Measurements from ENCODE around the gene LAMA5. TPM values are rescaled to one million over a fixed set of nuclear protein-coding genes. Genes with fewer than 3 reads are reported as not detected.
A peak's percentile ranks its signal among the peaks of the same experiment; 100 is the strongest.

Gene LAMA5
- total and polyA plus RNA-seq, 2 experiments from 2014 or later, result 71.3 to 252 TPM

GRCh38 chr20:62372042-62372993 is 5.2 kb upstream of the LAMA5 start:
- Histone ChIP-seq H3K9me2 (replicated peaks; ENCODE audit: insufficient read depth) (no peaks in the 10 kb centered on the region), H3K27me3 (no peaks in the 10 kb centered on the region), H3K4me1 (ENCODE audit: insufficient read depth) (peaks cover 67% of the 10 kb centered on the region), H4K20me1 (ENCODE audit: insufficient read depth, poor library complexity, severe bottlenecking) (no peaks in the 10 kb centered on the region), H3K36me3 (replicated peaks; ENCODE audit: insufficient read depth, low read depth) (no peaks in the 10 kb centered on the region), H3K4me3 (no peak overlapping the region), H2AFZ (no peak overlapping the region), H3K9me3 (ENCODE audit: low read depth) (no peaks in the 10 kb centered on the region), H3K4me2 (no peak overlapping the region), H3K27ac (no peak overlapping the region), H3K79me2 (no peaks in the 10 kb centered on the region)
- DNase-seq (ENCODE audit: low spot score), result no peak
- no peak for TF ChIP-seq EZH2phosphoT487 (IDR thresholded peaks at IDR 0.05; ENCODE audit: low read depth, severe bottlenecking, unreplicated experiment)
- TF ChIP-seq EZH2 (IDR thresholded peaks at IDR 0.05; ENCODE audit: borderline replicate concordance), result no peak
- no peak for TF ChIP-seq CTCF (IDR thresholded peaks at IDR 0.05; ENCODE audit: poor library complexity)
- WGBS (ENCODE audit: low lambda C conversion rate, missing lambda C conversion rate), result 95% methylated on average over 25 of the region's 29 CpGs

DNA sequence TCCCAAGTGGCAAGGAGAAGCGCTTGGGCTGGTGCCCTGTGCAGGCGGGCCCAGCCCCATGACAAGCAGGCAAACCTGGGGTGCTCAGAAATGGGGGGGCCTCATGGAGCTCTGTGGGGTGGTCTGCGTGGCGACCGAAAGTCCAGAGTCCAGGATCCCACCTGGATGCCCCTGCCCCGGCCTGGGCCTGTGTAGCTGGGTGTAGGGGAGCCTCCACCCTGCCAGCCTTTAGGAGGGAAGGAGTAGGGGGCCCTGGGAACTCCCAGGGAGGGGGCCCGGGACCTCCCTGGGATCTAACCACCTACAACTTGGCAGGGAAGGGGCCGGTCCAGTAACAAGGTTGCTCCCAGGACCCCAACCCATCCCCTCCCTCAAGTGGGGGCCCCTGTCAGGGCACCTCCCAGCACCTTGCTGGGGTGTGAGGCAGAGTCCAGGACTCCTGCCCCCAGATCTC is 4.5 kb upstream of the LAMA5 start:
- Histone ChIP-seq H3K36me3 (replicated peaks; ENCODE audit: insufficient read depth, low read depth) (no peaks in the 10 kb centered on the region), H3K9me2 (replicated peaks; ENCODE audit: insufficient read depth) (no peaks in the 10 kb centered on the region), H3K4me1 (ENCODE audit: insufficient read depth) (peaks cover 61% of the 10 kb centered on the region), H3K79me2 (peaks cover 2% of the 10 kb centered on the region), H3K4me3 (no peak overlapping the region), H3K4me2 (no peak overlapping the region), H4K20me1 (ENCODE audit: insufficient read depth, poor library complexity, severe bottlenecking) (no peaks in the 10 kb centered on the region), H3K9me3 (ENCODE audit: low read depth) (no peaks in the 10 kb centered on the region), H3K27ac (no peak overlapping the region), H2AFZ (no peak overlapping the region), H3K27me3 (no peaks in the 10 kb centered on the region)
- 97% methylated on average over 8 of the region's 8 CpGs for WGBS (ENCODE audit: low lambda C conversion rate, missing lambda C conversion rate)
- no peak for DNase-seq (ENCODE audit: low spot score)
- TF ChIP-seq EZH2 (IDR thresholded peaks at IDR 0.05; ENCODE audit: borderline replicate concordance) (no peak), EZH2phosphoT487 (IDR thresholded peaks at IDR 0.05; ENCODE audit: low read depth, severe bottlenecking, unreplicated experiment) (no peak), CTCF (IDR thresholded peaks at IDR 0.05; ENCODE audit: poor library complexity) (no peak)

GRCh38 chr20:62370807-62371587 is 3.9 kb upstream of the LAMA5 start:
- H3K27me3 ChIP-seq, result no peaks in the 10 kb centered on the region
- WGBS (ENCODE audit: low lambda C conversion rate, missing lambda C conversion rate), result 77% methylated on average over 18 of the region's 18 CpGs
- no peaks in the 10 kb centered on the region for H3K36me3 ChIP-seq (replicated peaks; ENCODE audit: insufficient read depth, low read depth)
- no peaks in the 10 kb centered on the region for H3K9me2 ChIP-seq (replicated peaks; ENCODE audit: insufficient read depth)
- H3K4me3 ChIP-seq, result no peak overlapping the region
- peaks cover 58% of the 10 kb centered on the region for H3K4me1 ChIP-seq (ENCODE audit: insufficient read depth)
- peak overlapping the region; percentile 86 for H3K27ac ChIP-seq
- H3K4me2 ChIP-seq, result peak overlapping the region; percentile 91
- H4K20me1 ChIP-seq (ENCODE audit: insufficient read depth, poor library complexity, severe bottlenecking), result no peaks in the 10 kb centered on the region
- no peak for TF ChIP-seq EZH2phosphoT487 (IDR thresholded peaks at IDR 0.05; ENCODE audit: low read depth, severe bottlenecking, unreplicated experiment)
- no peak for TF ChIP-seq EZH2 (IDR thresholded peaks at IDR 0.05; ENCODE audit: borderline replicate concordance)
- TF ChIP-seq CTCF (IDR thresholded peaks at IDR 0.05; ENCODE audit: poor library complexity), result no peak
- no peak for DNase-seq (ENCODE audit: low spot score)
- H2AFZ ChIP-seq, result no peak overlapping the region
- H3K9me3 ChIP-seq (ENCODE audit: low read depth), result no peaks in the 10 kb centered on the region
- peaks cover 9% of the 10 kb centered on the region for H3K79me2 ChIP-seq
